Activated CD4-positive, alpha-beta T cell treated with anti-CD3 and anti-CD28 coated beads, Interleukin-2, amount 10 ng/mL, durations not matched to agents 7 days and 5 days (primary cell): ENCODE data around the gene WFDC5. TPM values are rescaled to one million over a fixed set of nuclear protein-coding genes. Genes with fewer than 3 reads are reported as not detected.
"Not testable (repeated sequence)": the region's sequence is repeated elsewhere in the genome, so short reads cannot be mapped to it uniquely, and the experiment has no call there.

Experiments
- CTCF ChIA-PET: fragments of 350-600 bp; sonication (Branson Sonifier 250); formaldehyde crosslinking; loops from one replicate; lab custom pipeline; 2021; ENCODE audit warnings: antibody characterized with exemption; lab: Charles Lee
- POLR2A ChIA-PET: fragments of 350-600 bp; sonication (Branson Sonifier 250); formaldehyde crosslinking; loops from one replicate; lab custom pipeline; 2021; ENCODE audit warnings: antibody characterized with exemption; lab: Charles Lee
- DNase-seq: peaks from one replicate; pipeline ENCODE4 v3.0.0-alpha.2; 2020
- H3K27ac Mint-ChIP-seq: one replicate; pipeline ENCODE4 v1.8.0; 2021; ENCODE audit warnings: mild to moderate bottlenecking, moderate library complexity, mixed read lengths
- H3K27me3 Mint-ChIP-seq: one replicate; pipeline ENCODE4 v1.8.0; 2021; ENCODE audit warnings: mixed read lengths
- H3K36me3 Mint-ChIP-seq: one replicate; pipeline ENCODE4 v1.8.0; 2021; ENCODE audit warnings: low read depth, mixed read lengths
- H3K4me1 Mint-ChIP-seq: one replicate; pipeline ENCODE4 v1.8.0; 2021; ENCODE audit warnings: mixed read lengths
- H3K4me3 Mint-ChIP-seq: one replicate; pipeline ENCODE4 v1.8.0; 2021; ENCODE audit warnings: mild to moderate bottlenecking, moderate library complexity, mixed read lengths
- H3K9me3 Mint-ChIP-seq: one replicate; pipeline ENCODE4 v1.8.0; 2021; ENCODE audit warnings: mixed read lengths
- total RNA-seq, 2 experiments: library from RNA; stranded (reverse); gene quantifications; one replicate each; pipeline ENCODE4 v1.2.3, GENCODE V29; 2021

Gene WFDC5
- total RNA-seq, result not detected

- ChIA-PET CTCF (interaction anchor here (1.8 kb wide), 1 partner anchor 19 kb away, joined by 4 read pairs; no protein-coding TSS in a partner anchor), POLR2A (no interaction called here)
- DNase-seq, result no peak
- H3K4me1 Mint-ChIP-seq, result peaks cover 6% of the 10 kb centered on the region
- no peak within 1 kb of the TSS for H3K4me3 Mint-ChIP-seq
- H3K9me3 Mint-ChIP-seq, result no peaks in the 10 kb centered on the region
- peaks cover 16% of the 10 kb centered on the region for H3K27me3 Mint-ChIP-seq
- no peak within 1 kb of the TSS for H3K27ac Mint-ChIP-seq
- H3K36me3 Mint-ChIP-seq, result no peaks in the 10 kb centered on the region
These were observed at the start of gene WFDC5 for GRCh38 chr20:45114465-45115385. WFDC5 (minus strand) TSS chr20:45115174; CDS start chr20:45115083, 91 bp downstream.

- H3K4me1 Mint-ChIP-seq, result no peaks in the 10 kb centered on the region
- no peak for DNase-seq
- H3K27ac Mint-ChIP-seq, result no peak overlapping the region
- H3K9me3 Mint-ChIP-seq, result peaks cover 12% of the 10 kb centered on the region
- no peaks in the 10 kb centered on the region for H3K36me3 Mint-ChIP-seq
- POLR2A ChIA-PET, result no interaction called here
- no peak overlapping the region for H3K4me3 Mint-ChIP-seq
- CTCF ChIA-PET, result interaction anchor here (0.6 to 1.4 kb wide), 2 partner anchors 18 to 52 kb away, joined by 3 read pairs; no protein-coding TSS in a partner anchor
- H3K27me3 Mint-ChIP-seq, result peaks cover 60% of the 10 kb centered on the region
These were observed 48.3 kb upstream of the WFDC5 start for GRCh38 chr20:45163083-45163803.

- no peaks in the 10 kb centered on the region for H3K4me1 Mint-ChIP-seq
- no peak for DNase-seq
- POLR2A ChIA-PET, result no interaction called here
- CTCF ChIA-PET, result interaction anchor here (0.8 kb wide), 1 partner anchor 115 kb away, joined by 3 read pairs; no protein-coding TSS in a partner anchor
- H3K4me3 Mint-ChIP-seq, result no peak overlapping the region
- peaks cover 12% of the 10 kb centered on the region for H3K9me3 Mint-ChIP-seq
- H3K27me3 Mint-ChIP-seq, result peaks cover 34% of the 10 kb centered on the region
- H3K36me3 Mint-ChIP-seq, result no peaks in the 10 kb centered on the region
- H3K27ac Mint-ChIP-seq, result no peak overlapping the region
These were observed 43.0 kb upstream of the WFDC5 start for GRCh38 chr20:45157962-45158361.

GRCh38 chr20:45156713-45157112, 41.7 kb upstream of the WFDC5 start:
- Mint-ChIP-seq H3K9me3 (peaks cover 8% of the 10 kb centered on the region), H3K4me1 (no peaks in the 10 kb centered on the region), H3K27me3 (peaks cover 36% of the 10 kb centered on the region), H3K4me3 (no peak overlapping the region), H3K36me3 (no peaks in the 10 kb centered on the region), H3K27ac (no peak overlapping the region)
- DNase-seq, result no peak
- ChIA-PET POLR2A (no interaction called here), CTCF (no interaction called here)

- DNase-seq, POLR2A ChIA-PET, H3K4me1 Mint-ChIP-seq, H3K27ac Mint-ChIP-seq, H3K4me3 Mint-ChIP-seq, CTCF ChIA-PET, H3K9me3 Mint-ChIP-seq, H3K36me3 Mint-ChIP-seq: not testable (repeated sequence)
- peaks cover 29% of the 10 kb centered on the region for H3K27me3 Mint-ChIP-seq
These were observed 39.8 kb upstream of the WFDC5 start for GRCh38 chr20:45154794-45155193.

- Mint-ChIP-seq H3K36me3 (no peaks in the 10 kb centered on the region), H3K9me3 (peaks cover 7% of the 10 kb centered on the region), H3K27me3 (peaks cover 28% of the 10 kb centered on the region), H3K4me1 (no peaks in the 10 kb centered on the region), H3K4me3 (no peak overlapping the region), H3K27ac (no peak overlapping the region)
- ChIA-PET POLR2A (no interaction called here), CTCF (no interaction called here)
- DNase-seq, result no peak
These were observed 39.2 kb upstream of the WFDC5 start for GRCh38 chr20:45154183-45154582.

GRCh38 chr20:45153752-45154151, 38.8 kb upstream of the WFDC5 start:
- Mint-ChIP-seq H3K9me3 (peaks cover 2% of the 10 kb centered on the region), H3K27ac (no peak overlapping the region), H3K4me1 (no peaks in the 10 kb centered on the region), H3K4me3 (no peak overlapping the region), H3K27me3 (peaks cover 24% of the 10 kb centered on the region), H3K36me3 (no peaks in the 10 kb centered on the region)
- DNase-seq, result no peak
- ChIA-PET CTCF (no interaction called here), POLR2A (no interaction called here)

- DNase-seq, result no peak
- H3K27ac Mint-ChIP-seq, result no peak overlapping the region
- peaks cover 25% of the 10 kb centered on the region for H3K27me3 Mint-ChIP-seq
- ChIA-PET POLR2A (no interaction called here), CTCF (no interaction called here)
- H3K36me3 Mint-ChIP-seq, result no peaks in the 10 kb centered on the region
- H3K4me3 Mint-ChIP-seq, result no peak overlapping the region
- H3K4me1 Mint-ChIP-seq, result no peaks in the 10 kb centered on the region
- no peaks in the 10 kb centered on the region for H3K9me3 Mint-ChIP-seq
These were observed 38.2 kb upstream of the WFDC5 start for GRCh38 chr20:45153147-45153546.

- H3K27me3 Mint-ChIP-seq, result peaks cover 26% of the 10 kb centered on the region
- CTCF ChIA-PET, result no interaction called here
These were observed 37.4 kb upstream of the WFDC5 start for GRCh38 chr20:45152405-45152804.

GRCh38 chr20:45149062-45149461, 34.1 kb upstream of the WFDC5 start:
- ChIA-PET POLR2A (no interaction called here), CTCF (no interaction called here)
- Mint-ChIP-seq H3K4me3 (no peak overlapping the region), H3K36me3 (no peaks in the 10 kb centered on the region), H3K4me1 (no peaks in the 10 kb centered on the region), H3K27me3 (peaks cover 35% of the 10 kb centered on the region), H3K9me3 (no peaks in the 10 kb centered on the region), H3K27ac (no peak overlapping the region)
- no peak for DNase-seq

More at GRCh38 chr20:45152405-45152804, 37.4 kb upstream of the WFDC5 start:
- no peak for DNase-seq
- H3K4me3 Mint-ChIP-seq, result no peak overlapping the region
- POLR2A ChIA-PET, result no interaction called here
- no peaks in the 10 kb centered on the region for H3K36me3 Mint-ChIP-seq
- H3K9me3 Mint-ChIP-seq, result no peaks in the 10 kb centered on the region
- H3K4me1 Mint-ChIP-seq, result no peaks in the 10 kb centered on the region
- no peak overlapping the region for H3K27ac Mint-ChIP-seq

GRCh38 chr20:45140836-45141235, 25.9 kb upstream of the WFDC5 start:
- no peak for DNase-seq
- Mint-ChIP-seq H3K9me3 (no peaks in the 10 kb centered on the region), H3K27ac (no peak overlapping the region), H3K4me1 (no peaks in the 10 kb centered on the region), H3K36me3 (no peaks in the 10 kb centered on the region), H3K27me3 (peaks cover 17% of the 10 kb centered on the region), H3K4me3 (no peak overlapping the region)
- POLR2A ChIA-PET, result interaction anchor here (0.7 kb wide), 1 partner anchor 629 kb away, joined by 3 read pairs; no protein-coding TSS in a partner anchor
- CTCF ChIA-PET, result no interaction called here

GRCh38 chr20:45139733-45140375, 24.9 kb upstream of the WFDC5 start:
- H3K27ac Mint-ChIP-seq, H3K4me1 Mint-ChIP-seq, POLR2A ChIA-PET, H3K4me3 Mint-ChIP-seq, DNase-seq, H3K36me3 Mint-ChIP-seq, H3K9me3 Mint-ChIP-seq: not testable (repeated sequence)
- CTCF ChIA-PET, result interaction anchor here (0.6 to 1.9 kb wide), 2 partner anchors 69 to 154 kb away, joined by 3 to 5 read pairs; no protein-coding TSS in a partner anchor
- peaks cover 12% of the 10 kb centered on the region for H3K27me3 Mint-ChIP-seq
